GM06990 (cell line): ENCODE data around the gene FLT1.

Experiments
- DNase-seq: peaks from one replicate; pipeline ENCODE4 v3.0.0-alpha.2; 2011; ENCODE audit not compliant: insufficient read length; ENCODE audit errors: extremely low read depth
- H3K27me3 ChIP-seq: replicated peaks from 2 replicates; pipeline ENCODE4 v1.6.0; 2011; ENCODE audit warnings: low read length; ENCODE audit not compliant: control insufficient read depth, insufficient read depth
- H3K36me3 ChIP-seq: 2 replicates; pipeline ENCODE4 v1.5.1; 2011; ENCODE audit warnings: low read length; ENCODE audit not compliant: control insufficient read depth, insufficient read depth
- H3K4me3 ChIP-seq: replicated peaks from 2 replicates; pipeline ENCODE4 v1.5.1; 2011; ENCODE audit warnings: low read depth, mild to moderate bottlenecking, control low read depth, low read length
- CTCF ChIP-seq: IDR thresholded peaks from 2 replicates; pipeline ENCODE4 v1.5.1; 2011; ENCODE audit warnings: low read length, control low read depth, mild to moderate bottlenecking, inconsistent platforms; ENCODE audit not compliant: insufficient read depth, poor library complexity, severe bottlenecking

The FLT1 gene

DNA sequence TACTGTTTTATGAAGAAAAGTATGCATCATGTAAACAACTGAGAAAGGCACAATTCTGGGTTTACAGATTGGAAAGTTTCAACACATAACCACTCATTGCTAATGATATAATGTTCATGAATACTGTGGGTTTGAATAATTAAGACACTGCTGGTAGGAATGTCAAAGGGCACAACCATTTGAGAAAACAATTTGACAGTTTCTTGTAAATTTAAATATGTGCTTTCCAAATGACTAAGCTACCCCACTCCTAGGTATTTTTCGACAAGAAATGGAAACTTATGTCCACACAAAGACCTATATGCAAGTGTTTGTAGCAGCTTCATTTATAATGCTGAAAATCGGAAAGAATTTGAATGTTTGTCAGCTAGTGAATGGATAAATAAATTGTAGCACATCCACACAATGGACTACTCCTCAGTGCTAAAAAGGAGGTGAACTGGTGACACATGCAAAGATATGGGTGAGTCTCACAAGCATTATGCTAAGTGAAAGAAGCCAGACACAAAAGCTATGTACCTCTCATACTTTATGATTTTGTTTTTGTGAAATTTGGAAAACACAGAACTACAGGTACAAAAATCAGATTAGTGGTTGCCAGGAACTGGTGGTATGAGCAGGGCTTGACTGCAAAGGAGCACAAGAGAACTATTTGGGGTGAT is 44.8 kb upstream of the FLT1 start:
- H3K27me3 ChIP-seq, result no peaks in the 10 kb centered on the region
- no peak for TF ChIP-seq CTCF

GRCh38 chr13:28538932-28539331 is 44.0 kb upstream of the FLT1 start:
- H3K36me3 ChIP-seq, result no peaks in the 10 kb centered on the region
- no peak for DNase-seq
- no peak for TF ChIP-seq CTCF
- no peaks in the 10 kb centered on the region for H3K27me3 ChIP-seq
- no peak overlapping the region for H3K4me3 ChIP-seq

More for the DNA sequence above, 44.8 kb upstream of the FLT1 start:
- H3K36me3 ChIP-seq, result no peaks in the 10 kb centered on the region
- no peak overlapping the region; the same call in 1 of the 2 replicates for H3K4me3 ChIP-seq
- no peak for DNase-seq

DNA sequence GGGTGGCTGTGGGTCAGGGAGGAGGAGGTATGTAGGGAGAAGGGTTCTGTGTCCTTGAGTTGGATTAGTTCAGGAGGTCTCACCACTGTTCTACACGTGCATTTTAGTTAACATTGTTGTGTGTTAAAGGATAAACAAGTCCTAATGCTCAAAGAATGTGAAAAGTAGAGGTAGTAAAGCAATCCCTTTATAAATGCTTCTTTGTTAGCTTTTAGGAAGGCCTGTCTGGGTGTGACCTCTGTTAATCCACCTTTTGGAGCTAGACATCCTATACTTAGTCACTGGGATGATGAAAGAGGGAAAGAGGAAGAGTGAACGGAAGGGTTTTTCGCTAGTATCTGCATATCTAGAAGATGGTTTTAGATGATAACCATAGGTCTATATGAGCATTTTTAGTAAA is 42.2 kb upstream of the FLT1 start:
- H3K27me3 ChIP-seq, result no peaks in the 10 kb centered on the region
- DNase-seq, result no peak
- no peak for TF ChIP-seq CTCF
- H3K4me3 ChIP-seq, result no peak overlapping the region
- no peaks in the 10 kb centered on the region for H3K36me3 ChIP-seq

DNA sequence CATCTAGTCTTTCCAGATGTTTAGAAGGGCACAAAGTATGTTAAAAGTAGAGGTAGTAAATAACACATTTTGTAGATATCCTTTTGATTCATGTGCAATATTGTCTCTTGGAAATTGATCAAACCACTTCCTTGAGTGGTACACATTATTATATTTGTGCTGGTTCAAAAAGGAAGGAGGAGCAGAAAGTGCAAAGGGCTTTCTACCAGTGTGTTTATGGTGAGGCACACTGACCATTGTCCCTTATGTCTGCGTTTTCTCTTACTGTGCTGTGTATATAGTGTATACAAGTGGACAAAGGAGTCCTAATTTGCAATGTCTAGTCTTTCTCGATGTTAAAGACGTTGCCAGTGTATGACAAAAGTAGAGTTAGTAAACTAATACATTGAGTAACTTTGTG is 41.4 kb upstream of the FLT1 start:
- H3K27me3 ChIP-seq, result peaks cover 2% of the 10 kb centered on the region
- TF ChIP-seq CTCF, result no peak

DNA sequence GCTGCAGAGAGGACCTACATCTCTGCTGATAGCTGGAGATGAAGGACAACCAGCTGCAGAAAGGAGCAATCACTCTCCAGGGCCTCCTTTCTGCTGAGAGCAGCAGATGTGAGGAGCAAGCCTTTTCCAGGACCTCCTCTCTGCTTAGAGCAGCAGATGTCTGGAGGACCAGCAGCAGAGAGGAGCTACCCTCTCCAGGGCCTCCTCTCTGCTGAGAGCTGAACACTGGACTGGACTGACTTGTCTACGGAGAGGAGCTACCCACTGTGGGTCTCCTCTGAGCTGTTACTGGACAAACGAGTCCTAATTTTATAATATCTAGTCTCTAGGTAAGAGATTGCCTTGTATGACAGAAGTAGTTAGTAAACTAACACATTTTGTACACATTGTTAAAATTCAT is 40.8 kb upstream of the FLT1 start:
- no peak for DNase-seq
- Histone ChIP-seq H3K36me3 (no peaks in the 10 kb centered on the region), H3K27me3 (peaks cover 4% of the 10 kb centered on the region), H3K4me3 (no peak overlapping the region)
- TF ChIP-seq CTCF, result no peak

More for the DNA sequence above, 41.4 kb upstream of the FLT1 start:
- Histone ChIP-seq H3K36me3 (no peaks in the 10 kb centered on the region), H3K4me3 (no peak overlapping the region)
- DNase-seq, result no peak

DNA sequence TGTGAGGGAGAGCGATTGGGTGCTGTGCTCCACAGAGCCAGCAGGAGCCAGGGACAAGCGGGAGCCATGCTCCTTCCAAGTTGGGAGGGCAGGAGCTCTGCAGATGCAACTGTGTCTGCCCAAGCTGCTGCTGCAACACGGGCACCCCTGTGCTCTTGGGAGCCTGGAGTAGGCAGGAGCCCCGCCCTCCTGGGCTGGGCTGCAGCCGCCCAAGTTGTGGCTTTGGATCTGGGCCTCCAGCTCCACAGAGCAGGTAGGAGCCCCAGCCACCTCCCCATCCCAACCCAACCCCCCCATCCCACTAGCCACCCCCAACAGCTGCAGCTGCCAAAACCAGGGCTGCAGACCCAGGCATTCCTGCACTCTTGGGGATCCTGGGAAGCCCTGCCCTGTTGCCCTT is 39.9 kb upstream of the FLT1 start:
- H3K27me3 ChIP-seq, result peaks cover 5% of the 10 kb centered on the region
- DNase-seq, result no peak
- H3K36me3 ChIP-seq, result no peaks in the 10 kb centered on the region
- no peak for TF ChIP-seq CTCF
- no peak overlapping the region for H3K4me3 ChIP-seq
